HEK293 (cell line): ENCODE data around the gene SYNGR4.

Source experiments
- CTCF ChIA-PET: fragments of 350-600 bp; formaldehyde crosslinking; extraction: SDS; loops from one replicate; lab custom pipeline; 2021; ENCODE audit warnings: antibody characterized with exemption; lab: Yijun Ruan, JAX
- POLR2A ChIA-PET: fragments of 300-600 bp; formaldehyde crosslinking; extraction: SDS; loops from one replicate; lab custom pipeline; 2020; ENCODE audit warnings: antibody characterized with exemption, inconsistent platforms; lab: Yijun Ruan, JAX
- H3K27ac ChIP-seq: fragments of 200-500 bp; sonication (Bioruptor generic); 2 replicates; pipeline ENCODE4 v1.5.1; 2014; ENCODE audit warnings: low read depth, low read length, control low read depth, inconsistent platforms; ENCODE audit errors: extremely low read depth
- H3K36me3 ChIP-seq, 2 experiments: fragments of 200-500 bp in 1 of 2; sonication (Bioruptor generic) in 1 of 2; 1 replicate in 1 of 2; 2 replicates in 1 of 2; pipeline ENCODE4 v1.5.1; 2014 to 2017; ENCODE audit warnings: inconsistent platforms in 2 of 2, low read length in 2 of 2; ENCODE audit not compliant: control insufficient read depth in 2 of 2, insufficient read depth in 1 of 2
- H3K4me1 ChIP-seq: fragments of 200-500 bp; sonication (Bioruptor generic); 2 replicates; pipeline ENCODE4 v1.5.1; 2014; ENCODE audit warnings: mild to moderate bottlenecking, low read length, inconsistent platforms; ENCODE audit not compliant: control insufficient read depth, insufficient read depth
- H3K4me3 ChIP-seq: 2 replicates; pipeline ENCODE4 v1.5.1; 2011; ENCODE audit warnings: low read depth, mild to moderate bottlenecking, control low read depth, low read length, moderate library complexity
- H3K9me3 ChIP-seq: fragments of 200-500 bp; sonication (Bioruptor generic); 2 replicates; pipeline ENCODE4 v1.5.1; 2014; ENCODE audit warnings: low read depth, low read length, inconsistent platforms; ENCODE audit not compliant: control insufficient read depth, insufficient read depth
- BCL11B ChIP-seq: fragments of 450-650 bp; formaldehyde crosslinking; IDR thresholded peaks from 2 replicates; pipeline ENCODE4 v1.5.1; 2016; ENCODE audit warnings: low read depth, missing biosample characterization, missing genetic modification characterization
- GLIS1 ChIP-seq: fragments of 450-650 bp; formaldehyde crosslinking; IDR thresholded peaks from 2 replicates; pipeline ENCODE4 v1.5.1; 2016; ENCODE audit warnings: missing biosample characterization, missing genetic modification characterization
- MYNN ChIP-seq: fragments of 450-650 bp; formaldehyde crosslinking; IDR thresholded peaks from 2 replicates; pipeline ENCODE4 v1.5.1; 2016; ENCODE audit warnings: missing biosample characterization, missing genetic modification characterization, borderline replicate concordance
- RBAK ChIP-seq: fragments of 450-650 bp; formaldehyde crosslinking; IDR thresholded peaks from 2 replicates; pipeline ENCODE4 v1.5.1; 2016; ENCODE audit warnings: missing biosample characterization, missing genetic modification characterization
- REPIN1 ChIP-seq: fragments of 450-650 bp; formaldehyde crosslinking; IDR thresholded peaks from 2 replicates; pipeline ENCODE4 v1.5.1; 2017; ENCODE audit warnings: missing biosample characterization, missing genetic modification characterization, low read depth
- SCRT1 ChIP-seq: fragments of 450-650 bp; formaldehyde crosslinking; IDR thresholded peaks from 2 replicates; pipeline ENCODE4 v1.5.1; 2016; ENCODE audit warnings: missing biosample characterization, missing genetic modification characterization, borderline replicate concordance
- YY2 ChIP-seq: fragments of 450-650 bp; formaldehyde crosslinking; IDR thresholded peaks from 2 replicates; pipeline ENCODE4 v1.5.1; 2016; ENCODE audit warnings: missing biosample characterization, missing genetic modification characterization
- ZBTB20 ChIP-seq: fragments of 450-650 bp; formaldehyde crosslinking; IDR thresholded peaks from 2 replicates; pipeline ENCODE4 v1.5.1; 2016; ENCODE audit warnings: missing biosample characterization, missing genetic modification characterization
- ZBTB8A ChIP-seq: fragments of 450-650 bp; formaldehyde crosslinking; IDR thresholded peaks from 2 replicates; pipeline ENCODE4 v1.5.1; 2016; ENCODE audit warnings: missing biosample characterization, missing genetic modification characterization
- ZEB2 ChIP-seq: fragments of 450-650 bp; formaldehyde crosslinking; IDR thresholded peaks from 2 replicates; pipeline ENCODE4 v1.5.1; 2016; ENCODE audit warnings: missing biosample characterization, missing genetic modification characterization
- ZIC2 ChIP-seq: fragments of 450-650 bp; formaldehyde crosslinking; IDR thresholded peaks from 2 replicates; pipeline ENCODE4 v1.5.1; 2016; ENCODE audit warnings: missing biosample characterization, missing genetic modification characterization
- ZNF10 ChIP-seq: fragments of 450-650 bp; formaldehyde crosslinking; IDR thresholded peaks from 2 replicates; pipeline ENCODE4 v1.5.1; 2017; ENCODE audit warnings: missing biosample characterization, missing genetic modification characterization
- ZNF16 ChIP-seq: fragments of 450-650 bp; formaldehyde crosslinking; IDR thresholded peaks from 2 replicates; pipeline ENCODE4 v1.5.1; 2016; ENCODE audit warnings: low read depth, missing biosample characterization, missing genetic modification characterization
- ZNF169 ChIP-seq: fragments of 450-650 bp; formaldehyde crosslinking; IDR thresholded peaks from 2 replicates; pipeline ENCODE4 v1.5.1; 2016; ENCODE audit warnings: missing biosample characterization, missing genetic modification characterization
- ZNF202 ChIP-seq: fragments of 450-650 bp; formaldehyde crosslinking; IDR thresholded peaks from 2 replicates; pipeline ENCODE4 v1.5.1; 2016; ENCODE audit warnings: missing biosample characterization, missing genetic modification characterization, borderline replicate concordance
- ZNF24 ChIP-seq: fragments of 450-650 bp; formaldehyde crosslinking; IDR thresholded peaks from 2 replicates; pipeline ENCODE4 v1.5.1; 2016; ENCODE audit warnings: missing biosample characterization, missing genetic modification characterization
- ZNF341 ChIP-seq: fragments of 450-650 bp; formaldehyde crosslinking; IDR thresholded peaks from 2 replicates; pipeline ENCODE4; 2016; ENCODE audit warnings: low read depth, missing biosample characterization, missing genetic modification characterization
- ZNF391 ChIP-seq: fragments of 450-650 bp; formaldehyde crosslinking; IDR thresholded peaks from 2 replicates; pipeline ENCODE4 v1.5.1; 2016; ENCODE audit warnings: low read depth, missing biosample characterization, missing genetic modification characterization, borderline replicate concordance
- ZNF626 ChIP-seq: fragments of 450-650 bp; sonication (Bioruptor Pico); formaldehyde crosslinking; IDR thresholded peaks from 2 replicates; pipeline ENCODE4 v1.5.1; 2018; ENCODE audit warnings: missing biosample characterization, missing genetic modification characterization, inconsistent platforms
- ZNF629 ChIP-seq: fragments of 450-650 bp; formaldehyde crosslinking; IDR thresholded peaks from 2 replicates; pipeline ENCODE4 v1.5.1; 2017; ENCODE audit warnings: missing biosample characterization, missing genetic modification characterization
- ZNF701 ChIP-seq: fragments of 450-650 bp; formaldehyde crosslinking; IDR thresholded peaks from 2 replicates; pipeline ENCODE4 v1.5.1; 2016; ENCODE audit warnings: missing biosample characterization, missing genetic modification characterization
- ZNF837 ChIP-seq: fragments of 450-650 bp; formaldehyde crosslinking; IDR thresholded peaks from 2 replicates; pipeline ENCODE4 v1.5.1; 2016; ENCODE audit warnings: missing biosample characterization, missing genetic modification characterization
- TF ChIP-seq, protein P1 (sequence below): fragments of 450-650 bp; formaldehyde crosslinking; IDR thresholded peaks from 2 replicates; pipeline ENCODE4 v1.5.1; 2016; ENCODE audit warnings: missing biosample characterization, missing genetic modification characterization
- TF ChIP-seq, protein P2 (sequence below): fragments of 450-650 bp; formaldehyde crosslinking; IDR thresholded peaks from 2 replicates; pipeline ENCODE4 v1.5.1; 2016; ENCODE audit warnings: missing biosample characterization, missing genetic modification characterization, low read depth

Gene SYNGR4

DNA sequence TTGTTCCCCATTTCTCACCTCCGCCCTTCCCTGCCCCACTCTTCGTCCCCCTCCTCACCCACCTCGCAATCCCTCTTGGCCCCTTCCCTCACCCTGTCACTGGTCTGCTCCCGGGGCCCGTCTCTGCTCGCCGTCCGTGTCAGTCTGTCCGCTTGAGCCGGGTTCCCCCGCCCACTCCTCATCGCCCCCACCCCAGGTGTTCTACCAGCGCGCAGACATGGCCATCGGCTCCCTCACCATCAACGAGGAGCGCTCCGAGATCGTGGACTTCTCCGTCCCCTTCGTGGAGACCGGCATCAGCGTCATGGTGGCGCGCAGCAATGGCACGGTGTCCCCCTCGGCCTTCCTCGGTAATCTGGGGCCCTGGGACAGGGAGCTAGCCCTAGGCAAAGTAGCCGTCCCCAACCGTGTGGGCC, 51.6 kb downstream of the SYNGR4 start:
- H3K4me3 ChIP-seq = no peak overlapping the region
- no peaks in the 10 kb centered on the region for H3K36me3 ChIP-seq
- H3K4me1 ChIP-seq = peaks cover 8% of the 10 kb centered on the region; the same call in 1 of the 2 replicates
- ChIA-PET POLR2A (interaction anchor here (1.3 kb wide), 1 partner anchor 52 kb away, joined by 3 read pairs; the partner anchor contains the start of gene TMEM143), CTCF (interaction anchor here (1.6 kb wide), 1 partner anchor 24 kb away, joined by 4 read pairs; the partner anchor contains the start of gene KDELR1)
- H3K9me3 ChIP-seq = no peaks in the 10 kb centered on the region
- H3K27ac ChIP-seq = no peak overlapping the region
- TF ChIP-seq ZEB2 (tag by site-specific recombination) (no peak), ZNF169 (tag by site-specific recombination) (no peak), BCL11B (tag by site-specific recombination) (no peak), SCRT1 (no peak), ZNF10 (no peak), ZBTB8A (no peak), MYNN (tag by site-specific recombination) (no peak)

DNA sequence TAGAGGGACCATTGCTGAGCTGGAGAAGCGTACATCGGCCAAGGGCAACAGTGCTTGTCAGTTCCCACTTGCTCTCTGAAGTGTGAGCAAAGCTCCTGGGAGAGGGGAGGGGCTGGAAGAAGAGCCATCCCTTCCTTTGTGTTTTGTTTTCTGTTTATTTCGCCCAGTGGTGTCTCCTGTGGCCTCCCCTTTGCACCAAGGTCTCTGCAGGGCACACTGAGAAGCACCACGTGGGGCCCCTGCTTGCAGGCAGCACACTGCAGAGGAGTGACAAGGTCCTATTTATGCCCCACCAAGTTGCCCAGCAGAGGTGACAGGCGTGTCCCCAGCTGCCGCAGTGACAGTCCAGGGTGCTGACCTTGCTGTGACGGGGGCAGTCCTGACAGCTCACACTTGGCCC, 53.3 kb downstream of the SYNGR4 start:
- Histone ChIP-seq H3K4me1 (peaks cover 8% of the 10 kb centered on the region; the same call in 1 of the 2 replicates), H3K27ac (no peak overlapping the region), H3K9me3 (no peaks in the 10 kb centered on the region), H3K36me3 (no peaks in the 10 kb centered on the region), H3K4me3 (no peak overlapping the region)
- POLR2A ChIA-PET = no interaction called here
- CTCF ChIA-PET = interaction anchor here (1.1 to 1.6 kb wide), 2 partner anchors 26 to 171 kb away, joined by 4 read pairs; partner anchors contain the start of gene KDELR1
- peak; percentile 40 for TF ChIP-seq GLIS1
- TF ChIP-seq ZNF629 = no peak
- TF ChIP-seq ZIC2 = peak; percentile 83
- TF ChIP-seq, protein P1, sequence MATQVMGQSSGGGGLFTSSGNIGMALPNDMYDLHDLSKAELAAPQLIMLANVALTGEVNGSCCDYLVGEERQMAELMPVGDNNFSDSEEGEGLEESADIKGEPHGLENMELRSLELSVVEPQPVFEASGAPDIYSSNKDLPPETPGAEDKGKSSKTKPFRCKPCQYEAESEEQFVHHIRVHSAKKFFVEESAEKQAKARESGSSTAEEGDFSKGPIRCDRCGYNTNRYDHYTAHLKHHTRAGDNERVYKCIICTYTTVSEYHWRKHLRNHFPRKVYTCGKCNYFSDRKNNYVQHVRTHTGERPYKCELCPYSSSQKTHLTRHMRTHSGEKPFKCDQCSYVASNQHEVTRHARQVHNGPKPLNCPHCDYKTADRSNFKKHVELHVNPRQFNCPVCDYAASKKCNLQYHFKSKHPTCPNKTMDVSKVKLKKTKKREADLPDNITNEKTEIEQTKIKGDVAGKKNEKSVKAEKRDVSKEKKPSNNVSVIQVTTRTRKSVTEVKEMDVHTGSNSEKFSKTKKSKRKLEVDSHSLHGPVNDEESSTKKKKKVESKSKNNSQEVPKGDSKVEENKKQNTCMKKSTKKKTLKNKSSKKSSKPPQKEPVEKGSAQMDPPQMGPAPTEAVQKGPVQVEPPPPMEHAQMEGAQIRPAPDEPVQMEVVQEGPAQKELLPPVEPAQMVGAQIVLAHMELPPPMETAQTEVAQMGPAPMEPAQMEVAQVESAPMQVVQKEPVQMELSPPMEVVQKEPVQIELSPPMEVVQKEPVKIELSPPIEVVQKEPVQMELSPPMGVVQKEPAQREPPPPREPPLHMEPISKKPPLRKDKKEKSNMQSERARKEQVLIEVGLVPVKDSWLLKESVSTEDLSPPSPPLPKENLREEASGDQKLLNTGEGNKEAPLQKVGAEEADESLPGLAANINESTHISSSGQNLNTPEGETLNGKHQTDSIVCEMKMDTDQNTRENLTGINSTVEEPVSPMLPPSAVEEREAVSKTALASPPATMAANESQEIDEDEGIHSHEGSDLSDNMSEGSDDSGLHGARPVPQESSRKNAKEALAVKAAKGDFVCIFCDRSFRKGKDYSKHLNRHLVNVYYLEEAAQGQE (tag by site-specific recombination) = peak; percentile 13; the same call in 1 of the 2 replicates
- peak; percentile 38; the same call in 1 of the 2 replicates for TF ChIP-seq ZNF341 (tag by site-specific recombination)

DNA sequence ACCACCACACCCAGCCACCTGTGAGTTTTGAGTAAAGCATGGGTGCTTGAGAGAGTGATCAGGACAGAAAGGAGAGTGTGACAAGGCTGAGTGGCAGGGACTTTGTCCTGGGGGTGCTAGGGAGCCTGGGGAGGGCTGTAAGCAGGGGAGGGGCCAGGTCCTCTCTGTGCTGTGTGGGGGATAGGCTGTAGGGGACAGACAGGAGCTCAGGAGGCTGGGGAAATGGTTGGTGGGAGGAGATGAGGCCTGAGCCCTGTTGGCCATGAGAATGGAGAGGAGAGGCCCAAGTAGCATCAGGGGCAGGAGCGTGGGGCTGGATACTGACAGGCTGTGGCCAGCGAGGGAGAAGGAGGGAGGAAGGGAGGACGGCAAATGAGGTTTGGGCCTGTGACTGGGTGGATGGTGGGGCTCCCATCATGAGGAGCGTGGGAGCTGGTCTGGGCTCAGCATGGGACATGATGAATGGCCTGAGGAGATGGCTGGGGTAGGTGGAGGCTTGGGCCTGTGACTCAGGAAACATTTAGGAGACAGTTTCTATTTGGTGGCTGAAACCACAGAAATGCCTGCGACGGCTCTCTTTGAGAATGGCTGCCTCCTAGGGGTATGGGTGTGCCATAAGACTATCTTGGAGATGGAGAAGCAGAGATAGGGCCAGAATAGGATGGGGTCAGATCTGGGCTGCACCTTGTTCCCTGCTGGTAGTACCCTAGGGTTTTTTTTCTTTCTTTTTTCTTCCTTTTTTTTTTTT, 54.3 kb downstream of the SYNGR4 start:
- H3K27ac ChIP-seq = 0 out of 2 replicates have a peak overlapping the region, but pooled peaks have one; percentile 14
- no peaks in the 10 kb centered on the region for H3K36me3 ChIP-seq
- H3K4me3 ChIP-seq = no peak overlapping the region
- no peaks in the 10 kb centered on the region for H3K9me3 ChIP-seq
- POLR2A ChIA-PET = interaction anchor here (1.0 to 1.4 kb wide), 2 partner anchors 27 to 55 kb away, joined by 3 read pairs; partner anchors contain the start of genes KDELR1, SYNGR4 and TMEM143
- peaks cover 8% of the 10 kb centered on the region; the same call in 1 of the 2 replicates for H3K4me1 ChIP-seq
- CTCF ChIA-PET = interaction anchor here (1.1 kb wide), 1 partner anchor 170 kb away, joined by 4 read pairs; no protein-coding TSS in a partner anchor
- no peak for TF ChIP-seq ZNF16 (tag by site-specific recombination)
- TF ChIP-seq, protein P2, sequence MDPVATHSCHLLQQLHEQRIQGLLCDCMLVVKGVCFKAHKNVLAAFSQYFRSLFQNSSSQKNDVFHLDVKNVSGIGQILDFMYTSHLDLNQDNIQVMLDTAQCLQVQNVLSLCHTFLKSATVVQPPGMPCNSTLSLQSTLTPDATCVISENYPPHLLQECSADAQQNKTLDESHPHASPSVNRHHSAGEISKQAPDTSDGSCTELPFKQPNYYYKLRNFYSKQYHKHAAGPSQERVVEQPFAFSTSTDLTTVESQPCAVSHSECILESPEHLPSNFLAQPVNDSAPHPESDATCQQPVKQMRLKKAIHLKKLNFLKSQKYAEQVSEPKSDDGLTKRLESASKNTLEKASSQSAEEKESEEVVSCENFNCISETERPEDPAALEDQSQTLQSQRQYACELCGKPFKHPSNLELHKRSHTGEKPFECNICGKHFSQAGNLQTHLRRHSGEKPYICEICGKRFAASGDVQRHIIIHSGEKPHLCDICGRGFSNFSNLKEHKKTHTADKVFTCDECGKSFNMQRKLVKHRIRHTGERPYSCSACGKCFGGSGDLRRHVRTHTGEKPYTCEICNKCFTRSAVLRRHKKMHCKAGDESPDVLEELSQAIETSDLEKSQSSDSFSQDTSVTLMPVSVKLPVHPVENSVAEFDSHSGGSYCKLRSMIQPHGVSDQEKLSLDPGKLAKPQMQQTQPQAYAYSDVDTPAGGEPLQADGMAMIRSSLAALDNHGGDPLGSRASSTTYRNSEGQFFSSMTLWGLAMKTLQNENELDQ = no peak
- TF ChIP-seq MYNN (tag by site-specific recombination) = no peak
- TF ChIP-seq ZBTB20 = 0 out of 2 replicates have a peak, but pooled peaks have one; percentile 24
- TF ChIP-seq YY2 (tag by site-specific recombination) = peak; percentile 59; the same call in 1 of the 2 replicates
- no peak for TF ChIP-seq ZNF202 (tag by site-specific recombination)
- TF ChIP-seq ZNF391 (tag by site-specific recombination) = no peak
- TF ChIP-seq RBAK = no peak
- TF ChIP-seq ZNF626 (tag by site-specific recombination) = no peak
- TF ChIP-seq ZNF24 (tag by site-specific recombination) = no peak
- no peak for TF ChIP-seq REPIN1 (tag by site-specific recombination)
- TF ChIP-seq ZNF837 = no peak
- no peak for TF ChIP-seq ZNF701
